Measurements from ENCODE around the gene MAVS.
"Not testable (repeated sequence)": the region's sequence is repeated elsewhere in the genome, so short reads cannot be mapped to it uniquely, and the experiment has no call there.

MAVS gene

DNA sequence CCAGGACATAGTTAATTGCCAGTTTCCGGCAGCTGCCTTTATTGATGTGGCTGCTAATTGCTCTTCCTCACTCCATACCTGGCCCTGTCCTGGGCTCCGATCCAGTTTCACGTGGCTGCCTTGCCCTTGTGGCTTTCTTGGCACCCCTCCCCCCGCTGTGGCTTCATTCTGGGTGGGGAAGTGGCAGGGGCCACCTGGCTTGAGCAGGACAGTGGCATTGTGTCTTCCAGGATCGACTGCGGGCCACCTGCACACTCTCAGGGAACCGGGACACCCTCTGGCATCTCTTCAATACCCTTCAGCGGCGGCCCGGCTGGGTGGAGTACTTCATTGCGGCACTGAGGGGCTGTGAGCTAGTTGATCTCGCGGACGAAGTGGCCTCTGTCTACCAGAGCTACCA, 10.8 kb downstream of the MAVS start:
- no peak for DNase-seq

DNA sequence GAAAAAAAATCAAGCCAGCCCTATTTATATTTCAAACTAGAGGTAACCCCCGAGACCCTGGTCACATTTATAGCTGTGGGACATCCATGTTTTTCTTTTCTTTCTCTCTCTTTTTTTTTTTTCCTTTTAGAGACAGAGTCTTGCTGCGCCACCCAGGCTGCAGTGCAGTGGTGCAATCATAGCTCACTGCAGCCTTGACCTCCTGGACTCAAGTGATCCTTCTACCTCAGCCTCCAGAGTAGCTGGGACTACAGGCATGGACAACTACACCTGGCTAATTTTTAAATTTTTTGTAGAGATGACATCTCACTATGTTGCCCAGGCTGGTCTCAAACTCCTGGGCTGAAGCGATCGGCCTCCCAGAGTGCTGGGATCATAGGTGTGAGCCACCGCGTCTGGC, 12.1 kb downstream of the MAVS start:
- no peak for DNase-seq

DNA sequence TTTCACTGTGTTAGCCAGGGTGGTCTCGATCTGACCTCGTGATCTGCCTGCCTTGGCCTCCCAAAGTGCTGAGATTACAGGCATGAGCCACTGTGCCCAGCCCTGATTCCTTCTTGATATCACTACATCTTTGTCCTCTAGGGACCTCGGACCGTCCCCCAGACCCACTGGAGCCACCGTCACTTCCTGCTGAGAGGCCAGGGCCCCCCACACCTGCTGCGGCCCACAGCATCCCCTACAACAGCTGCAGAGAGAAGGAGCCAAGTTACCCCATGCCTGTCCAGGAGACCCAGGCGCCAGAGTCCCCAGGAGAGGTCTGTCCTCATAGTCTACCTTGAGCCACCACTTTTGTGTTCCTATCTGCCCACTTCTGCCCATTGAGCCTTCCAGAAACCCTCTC, 14.6 kb downstream of the MAVS start:
- DNase-seq: no peak

DNA sequence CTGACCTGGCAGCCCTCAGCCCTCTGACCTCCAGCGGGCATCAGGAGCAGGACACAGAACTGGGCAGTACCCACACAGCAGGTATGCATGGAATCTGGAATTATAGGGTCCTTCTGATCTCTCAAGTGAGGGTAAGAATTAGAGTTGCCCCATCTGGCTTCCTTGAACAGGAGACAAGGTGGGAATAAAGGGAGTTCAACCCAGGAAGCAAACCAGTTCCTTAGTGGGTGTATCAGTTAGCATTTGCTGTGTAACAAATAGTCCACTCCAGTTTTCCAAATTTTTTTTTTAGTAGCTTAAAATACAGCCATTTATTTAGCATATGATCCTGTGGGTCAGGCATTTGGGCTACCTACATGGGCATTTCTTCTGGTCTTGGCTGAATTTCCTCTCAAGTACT, 15.7 kb downstream of the MAVS start:
- no peak for DNase-seq

DNA sequence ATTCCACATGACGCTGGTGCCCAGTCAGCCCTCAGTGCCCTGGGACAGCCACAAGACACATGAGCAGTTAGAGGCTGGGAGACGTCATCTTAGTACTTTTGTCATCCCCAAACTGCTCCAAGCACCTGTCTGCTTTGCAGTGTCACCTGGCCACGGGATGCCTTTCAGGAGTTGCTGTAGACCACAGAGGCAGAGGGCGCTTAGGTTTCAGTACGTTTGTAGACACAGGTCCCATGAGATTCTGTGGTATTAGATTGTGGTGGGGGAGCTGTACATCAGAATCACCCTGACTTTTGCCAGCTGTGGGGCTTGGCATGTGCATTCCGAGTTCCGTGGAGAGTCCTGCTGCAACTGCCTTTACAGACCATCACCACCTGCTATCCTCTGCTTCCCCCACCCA, 16.7 kb downstream of the MAVS start:
- DNase-seq: no peak

DNA sequence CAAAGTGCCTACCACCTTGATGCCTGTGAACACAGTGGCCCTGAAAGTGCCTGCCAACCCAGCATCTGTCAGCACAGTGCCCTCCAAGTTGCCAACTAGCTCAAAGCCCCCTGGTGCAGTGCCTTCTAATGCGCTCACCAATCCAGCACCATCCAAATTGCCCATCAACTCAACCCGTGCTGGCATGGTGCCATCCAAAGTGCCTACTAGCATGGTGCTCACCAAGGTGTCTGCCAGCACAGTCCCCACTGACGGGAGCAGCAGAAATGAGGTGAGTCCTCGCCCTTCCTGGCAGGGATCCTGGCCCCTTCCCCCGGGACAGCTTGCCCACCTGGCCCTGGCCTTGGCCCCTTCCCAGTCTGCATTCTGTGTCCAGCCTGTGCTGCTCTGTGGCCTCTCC, 17.9 kb downstream of the MAVS start:
- DNase-seq: no peak

DNA sequence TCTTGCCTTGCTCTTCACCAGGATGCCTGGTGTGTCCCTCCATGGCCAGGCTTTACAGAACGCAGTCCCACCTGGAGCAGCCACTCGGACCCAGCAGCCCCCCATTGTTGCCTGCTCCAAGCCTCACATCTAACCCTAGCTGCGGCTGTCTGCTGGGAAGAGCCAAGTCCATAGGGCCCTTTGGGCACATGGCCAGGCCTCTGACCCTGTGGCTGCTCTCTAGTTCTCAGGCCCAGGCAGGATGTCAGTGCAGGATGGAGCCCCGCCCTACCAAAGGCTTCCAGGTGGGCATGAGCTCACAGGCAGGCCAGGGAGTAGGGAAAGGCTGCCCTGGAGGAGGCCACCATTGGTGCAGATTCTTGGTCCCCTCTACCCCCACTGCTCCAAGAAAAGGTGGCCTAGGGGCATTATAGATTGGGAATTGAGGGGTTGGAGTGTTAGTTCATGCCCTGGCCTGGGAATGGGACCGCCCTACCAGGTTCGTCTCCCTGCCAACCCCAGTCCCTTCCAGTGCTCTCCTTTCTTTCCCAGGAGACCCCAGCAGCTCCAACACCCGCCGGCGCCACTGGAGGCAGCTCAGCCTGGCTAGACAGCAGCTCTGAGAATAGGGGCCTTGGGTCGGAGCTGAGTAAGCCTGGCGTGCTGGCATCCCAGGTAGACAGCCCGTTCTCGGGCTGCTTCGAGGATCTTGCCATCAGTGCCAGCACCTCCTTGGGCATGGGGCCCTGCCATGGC, 18.7 kb downstream of the MAVS start:
- DNase-seq: no peak

DNA sequence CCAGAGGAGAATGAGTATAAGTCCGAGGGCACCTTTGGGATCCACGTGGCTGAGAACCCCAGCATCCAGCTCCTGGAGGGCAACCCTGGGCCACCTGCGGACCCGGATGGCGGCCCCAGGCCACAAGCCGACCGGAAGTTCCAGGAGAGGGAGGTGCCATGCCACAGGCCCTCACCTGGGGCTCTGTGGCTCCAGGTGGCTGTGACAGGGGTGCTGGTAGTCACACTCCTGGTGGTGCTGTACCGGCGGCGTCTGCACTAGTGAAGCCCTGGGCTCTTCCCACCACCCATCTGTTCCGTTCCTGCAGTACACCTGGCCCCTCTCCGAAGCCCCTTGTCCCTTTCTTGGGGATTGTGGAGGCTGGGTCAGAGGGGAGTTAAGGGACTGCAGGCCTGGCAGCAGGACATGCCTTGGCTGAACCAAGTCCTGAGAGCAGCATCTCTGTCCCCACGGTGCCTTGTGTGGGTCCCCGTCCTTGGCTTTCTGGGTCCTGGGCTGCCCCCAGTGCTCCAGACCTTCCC, 19.3 kb downstream of the MAVS start:
- no peak for DNase-seq

DNA sequence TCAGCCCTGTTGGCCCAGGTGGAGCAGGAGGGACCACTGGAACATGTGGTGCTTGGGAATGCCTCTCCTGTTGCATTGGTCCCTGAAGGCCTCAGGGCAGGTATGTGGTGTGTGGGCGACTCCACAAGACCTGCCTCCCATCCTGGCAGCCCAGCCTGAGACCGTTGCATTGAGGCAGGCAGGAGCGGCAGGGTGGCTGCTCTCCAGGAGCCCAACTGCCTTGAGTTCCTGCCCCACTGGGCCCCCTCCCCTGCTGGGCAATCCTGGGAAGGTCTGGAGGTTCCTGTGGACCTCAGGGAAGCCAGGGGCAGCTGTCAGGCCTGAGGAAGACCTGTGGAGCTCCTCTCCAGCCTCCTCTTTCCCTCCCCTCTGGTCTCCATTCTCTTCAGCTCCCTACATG, 19.8 kb downstream of the MAVS start:
- no peak for DNase-seq

DNA sequence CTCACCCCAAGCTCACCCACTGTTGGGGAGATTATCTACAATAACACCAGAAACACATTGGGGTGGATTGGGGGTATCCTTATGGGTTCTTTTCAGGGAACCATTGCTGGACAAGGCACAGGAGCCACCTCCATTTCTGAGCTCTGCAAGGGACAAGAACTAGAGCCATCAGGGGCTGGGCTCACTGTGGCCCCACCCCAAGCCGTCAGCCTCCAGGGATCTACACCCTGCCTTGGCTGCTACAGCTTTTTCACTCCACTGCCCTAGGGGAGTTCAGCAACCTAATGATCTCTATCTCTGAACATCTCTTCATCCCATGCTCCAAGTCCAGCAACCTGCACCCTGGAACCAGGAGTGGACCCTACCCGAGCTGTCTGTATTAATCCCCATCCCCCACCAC, 21.2 kb downstream of the MAVS start:
- no peak for DNase-seq

DNA sequence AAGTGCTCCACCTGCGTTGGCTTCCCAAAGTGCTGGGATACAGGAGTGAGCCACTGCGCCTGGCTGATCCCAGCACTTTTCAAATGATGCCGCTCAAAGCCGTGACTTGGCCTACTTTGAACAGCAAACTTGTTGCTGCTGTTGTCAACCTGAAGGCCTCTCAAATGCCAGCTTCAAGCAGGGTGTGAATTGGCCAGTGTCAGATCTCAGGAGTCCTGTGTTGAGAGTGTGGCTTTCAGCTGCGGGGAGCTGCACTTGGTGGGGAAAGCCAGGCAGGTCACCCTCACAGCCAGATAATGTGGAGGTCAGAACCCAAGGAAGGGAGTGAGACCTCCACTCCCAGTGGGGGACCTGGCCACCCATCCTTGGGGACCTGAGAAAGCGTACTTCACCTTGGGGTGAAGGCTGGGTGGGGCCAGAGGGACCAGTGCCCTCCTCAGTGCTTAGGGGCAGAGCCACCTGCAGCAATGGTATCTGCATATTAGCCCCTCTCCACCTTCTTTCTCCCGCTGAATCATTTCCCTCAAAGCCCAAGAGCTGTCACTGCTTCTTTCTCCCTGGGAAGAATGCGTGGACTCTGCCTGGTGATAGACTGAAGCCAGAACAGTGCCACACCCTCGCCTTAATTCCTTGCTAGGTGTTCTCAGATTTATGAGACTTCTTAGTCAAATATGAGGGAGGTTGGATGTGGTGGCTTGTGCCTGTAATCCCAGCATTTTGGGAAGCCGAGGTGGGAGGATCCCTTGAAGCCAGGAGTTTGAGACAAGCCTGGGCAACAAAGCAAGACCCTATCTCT, 23.4 kb downstream of the MAVS start:
- DNase-seq: no peak

DNA sequence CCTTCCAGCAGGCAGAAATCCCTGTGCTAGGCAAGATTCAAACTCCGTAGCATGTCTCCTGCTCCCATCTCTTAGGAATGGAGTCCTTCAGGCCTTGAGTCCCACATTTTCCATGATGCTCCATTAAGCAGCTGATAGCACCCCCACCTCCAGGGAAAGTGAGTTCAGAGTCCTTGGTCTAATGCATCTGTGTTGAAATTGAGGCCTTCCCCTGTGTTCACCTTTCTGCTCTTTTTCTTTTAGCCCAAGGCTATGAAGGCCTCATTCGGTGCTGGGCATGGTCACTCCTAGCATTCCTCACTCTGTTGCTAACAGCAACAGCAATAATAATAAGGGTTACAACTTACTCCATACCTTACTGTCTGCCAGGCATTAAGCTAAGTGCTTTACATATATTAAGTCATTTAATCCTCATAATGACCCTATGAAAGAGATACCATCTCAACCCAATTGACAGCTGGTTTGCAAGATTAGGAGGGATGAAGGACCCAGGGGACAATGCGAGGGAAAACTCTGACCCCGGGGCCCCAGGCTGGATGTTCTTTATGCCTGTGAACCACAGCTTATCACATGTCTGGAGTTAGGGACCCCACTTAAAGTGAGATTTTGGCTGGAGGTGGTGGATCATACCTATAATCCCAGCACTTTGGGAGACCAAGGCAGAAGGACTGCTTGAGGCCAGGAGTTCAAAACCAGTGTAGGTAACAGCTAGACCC, 25.1 kb downstream of the MAVS start:
- DNase-seq: no peak

DNA sequence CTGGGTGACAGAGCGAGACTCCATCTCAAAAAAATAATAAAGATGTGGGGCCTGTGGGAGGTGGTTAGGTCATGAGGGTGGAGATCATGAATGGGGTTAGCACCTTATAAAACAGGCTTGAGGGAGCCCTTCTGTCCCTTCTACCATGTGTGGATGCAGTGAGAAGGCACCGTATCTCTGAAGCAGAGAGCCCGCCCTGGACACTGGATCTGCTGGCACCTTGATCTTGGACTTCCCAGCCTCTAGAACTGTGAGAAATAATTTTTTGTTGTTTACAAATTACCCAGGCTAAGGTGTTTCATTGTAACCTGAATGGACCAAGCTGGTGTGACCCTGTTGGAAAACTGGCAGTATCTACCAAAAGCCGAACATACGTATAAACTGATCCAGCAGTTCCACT, 26.9 kb downstream of the MAVS start:
- no peak for DNase-seq

DNA sequence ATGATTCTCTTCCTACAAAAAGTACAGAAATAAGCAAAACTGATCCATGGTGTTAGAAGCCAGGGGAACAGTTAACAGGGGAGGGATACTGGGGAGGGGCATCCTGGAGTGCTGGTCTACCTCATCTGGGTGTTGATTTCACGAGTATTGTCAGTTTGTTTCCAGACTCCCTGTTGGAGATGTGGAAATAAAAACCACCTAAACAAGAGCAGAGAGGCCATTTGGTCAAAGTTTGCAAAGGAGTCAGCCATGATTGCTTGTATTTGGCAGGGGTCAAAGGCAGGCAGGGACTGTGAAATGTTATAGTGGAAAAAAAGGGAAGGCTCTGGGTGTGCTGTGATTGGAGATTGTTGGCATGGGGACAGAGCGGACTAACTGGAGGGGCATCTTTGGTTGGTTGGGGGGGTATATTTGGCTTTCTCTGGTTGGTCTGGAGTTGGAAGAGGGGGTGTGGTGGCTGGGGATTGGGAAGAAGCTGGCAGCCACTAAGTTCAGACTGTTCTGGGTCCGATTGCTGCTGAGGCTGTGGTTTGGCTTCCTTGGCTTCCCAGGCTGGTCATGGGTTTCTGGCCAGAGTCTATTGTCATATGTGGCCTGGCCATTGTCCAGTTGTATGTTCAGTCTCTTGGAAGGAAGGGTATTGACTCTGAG, 27.7 kb downstream of the MAVS start:
- no peak for DNase-seq

DNA sequence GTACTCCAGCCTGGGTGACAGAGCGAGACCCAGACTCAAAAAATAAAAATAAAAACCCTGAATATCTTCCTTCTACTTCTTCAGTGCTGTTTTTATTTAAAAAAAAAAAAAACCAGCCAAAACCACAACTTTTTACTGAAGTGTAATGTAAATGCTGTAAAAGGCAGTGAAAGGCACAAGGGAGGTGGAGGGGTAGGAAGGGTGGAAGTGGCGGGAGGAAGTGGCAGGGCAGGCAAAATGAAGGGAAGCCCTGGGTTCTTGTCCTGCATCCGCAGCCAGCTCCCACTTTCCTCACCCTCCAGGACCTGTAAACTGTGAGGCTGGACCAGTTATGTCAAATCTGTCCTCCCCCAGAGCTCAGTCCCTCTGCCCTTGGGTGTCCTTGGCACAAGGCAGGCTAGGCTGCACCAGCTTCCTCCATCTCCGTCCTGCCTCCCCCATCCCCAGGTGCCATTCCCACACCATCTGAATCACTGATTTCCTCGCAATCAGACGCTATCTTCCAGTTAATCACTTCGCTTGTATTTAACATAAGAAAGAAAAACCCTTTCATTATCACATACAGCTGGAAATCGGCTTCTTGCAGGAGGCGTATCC, 28.8 kb downstream of the MAVS start:
- DNase-seq: no peak

DNA sequence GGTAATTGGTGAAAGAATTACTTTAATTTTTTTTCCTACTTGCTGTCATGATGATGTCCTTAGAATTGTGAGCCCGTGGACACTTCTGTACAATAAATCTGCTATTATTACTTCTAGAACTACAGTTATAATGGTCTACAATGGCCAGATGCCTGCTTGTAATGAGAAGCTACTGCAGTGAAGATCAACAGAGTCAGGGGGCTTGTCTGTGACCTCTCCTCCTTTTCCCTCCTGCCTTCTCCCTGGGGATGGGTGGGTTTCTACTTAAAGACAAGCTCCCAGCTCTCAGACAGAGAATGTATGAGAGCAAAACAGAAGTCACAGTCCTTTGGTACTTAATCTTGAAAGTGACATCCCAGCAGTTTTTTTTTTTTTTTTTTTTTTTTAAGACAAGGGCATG, 29.4 kb downstream of the MAVS start:
- DNase-seq: no peak

DNA sequence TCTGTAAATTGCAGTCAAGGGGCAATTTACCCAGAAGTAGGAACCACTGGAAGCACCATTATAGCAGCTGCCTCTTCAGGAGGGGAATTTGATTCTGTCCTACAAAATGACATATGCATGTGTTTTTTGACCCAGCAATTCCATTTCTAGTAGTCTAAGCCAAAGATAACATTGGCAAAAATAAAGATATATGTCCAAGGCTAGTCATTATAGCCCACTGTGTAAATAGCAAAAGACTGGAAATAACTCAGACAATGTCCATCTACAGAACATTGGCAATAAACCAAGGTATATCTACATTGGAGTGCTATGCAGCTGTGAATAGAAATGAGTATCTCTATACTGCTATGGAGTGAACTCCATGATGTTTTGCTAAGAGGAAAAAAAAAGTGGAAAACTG, 30.0 kb downstream of the MAVS start:
- DNase-seq: no peak

DNA sequence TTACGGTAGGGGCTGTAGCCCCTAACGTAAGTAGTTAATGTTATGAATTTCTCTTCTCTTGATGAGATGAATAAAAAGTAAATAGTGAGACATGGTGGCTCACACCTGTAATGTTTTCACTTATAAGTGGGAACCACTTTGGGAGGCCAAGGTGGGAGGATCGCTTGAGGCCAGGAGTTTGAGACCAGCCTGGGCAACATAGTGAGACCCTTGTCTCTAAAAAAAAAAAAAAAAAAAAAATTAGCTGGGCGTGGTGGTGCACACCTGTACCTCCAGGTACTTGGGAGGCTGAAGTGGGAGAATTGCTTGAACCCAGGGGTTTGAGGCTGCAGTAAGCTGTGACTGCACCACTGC, 32.3 kb downstream of the MAVS start:
- not testable (repeated sequence) for DNase-seq

DNA sequence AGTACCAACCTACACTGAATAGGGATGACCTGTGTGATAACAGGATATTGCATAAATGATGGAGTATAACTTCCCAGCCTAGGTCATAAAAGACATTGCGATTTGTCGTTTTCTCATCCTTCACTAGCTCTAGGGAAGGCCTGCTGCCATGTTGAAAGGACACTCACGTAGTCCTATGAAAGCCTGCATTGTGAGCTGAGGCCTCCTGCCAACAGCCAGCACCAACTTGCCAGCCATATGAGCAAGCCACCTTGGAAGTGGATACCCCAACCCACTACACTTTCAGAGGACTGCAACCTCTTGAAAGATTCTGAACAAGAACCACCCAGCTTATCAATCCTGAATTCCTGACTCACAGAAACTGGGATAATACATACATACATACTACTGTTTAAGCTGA, 39.1 kb downstream of the MAVS start:
- DNase-seq: no peak

DNA sequence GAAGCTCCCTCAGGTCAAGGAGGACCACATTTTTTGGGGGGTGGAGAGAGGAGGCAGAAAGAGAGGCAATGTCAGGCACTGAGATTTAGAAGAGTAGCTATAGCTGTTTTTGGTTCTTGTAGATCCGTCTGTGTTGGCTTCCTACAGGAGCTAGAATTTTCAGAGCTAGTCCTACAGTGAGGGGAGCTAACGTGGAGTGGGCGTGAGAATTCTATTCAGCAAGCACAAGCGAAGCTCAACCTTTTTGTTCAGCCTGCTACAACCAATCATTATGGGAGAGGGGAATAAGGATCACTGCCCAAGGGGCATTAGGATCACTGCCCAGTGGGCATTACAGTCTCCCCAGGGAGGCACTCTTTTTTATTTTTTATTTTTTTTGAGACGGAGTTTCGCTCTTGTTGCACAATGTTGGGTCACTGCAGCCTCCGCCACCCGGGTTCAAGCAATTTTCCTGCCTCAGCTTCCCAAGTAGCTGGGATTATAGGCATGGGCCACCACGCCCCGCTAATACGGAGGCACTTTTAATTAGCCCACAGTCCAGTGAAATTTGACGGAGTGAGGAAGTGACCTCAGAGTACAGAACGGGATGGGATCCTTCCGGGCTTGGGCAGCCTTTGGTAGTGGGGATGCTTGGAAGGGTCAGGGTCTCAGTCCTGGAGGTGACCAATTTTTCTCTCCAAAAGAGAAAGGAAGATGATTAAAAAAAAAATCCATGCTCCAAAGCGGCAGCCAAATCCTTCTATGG, 41.4 kb downstream of the MAVS start:
- peak; percentile 43 for DNase-seq

DNA sequence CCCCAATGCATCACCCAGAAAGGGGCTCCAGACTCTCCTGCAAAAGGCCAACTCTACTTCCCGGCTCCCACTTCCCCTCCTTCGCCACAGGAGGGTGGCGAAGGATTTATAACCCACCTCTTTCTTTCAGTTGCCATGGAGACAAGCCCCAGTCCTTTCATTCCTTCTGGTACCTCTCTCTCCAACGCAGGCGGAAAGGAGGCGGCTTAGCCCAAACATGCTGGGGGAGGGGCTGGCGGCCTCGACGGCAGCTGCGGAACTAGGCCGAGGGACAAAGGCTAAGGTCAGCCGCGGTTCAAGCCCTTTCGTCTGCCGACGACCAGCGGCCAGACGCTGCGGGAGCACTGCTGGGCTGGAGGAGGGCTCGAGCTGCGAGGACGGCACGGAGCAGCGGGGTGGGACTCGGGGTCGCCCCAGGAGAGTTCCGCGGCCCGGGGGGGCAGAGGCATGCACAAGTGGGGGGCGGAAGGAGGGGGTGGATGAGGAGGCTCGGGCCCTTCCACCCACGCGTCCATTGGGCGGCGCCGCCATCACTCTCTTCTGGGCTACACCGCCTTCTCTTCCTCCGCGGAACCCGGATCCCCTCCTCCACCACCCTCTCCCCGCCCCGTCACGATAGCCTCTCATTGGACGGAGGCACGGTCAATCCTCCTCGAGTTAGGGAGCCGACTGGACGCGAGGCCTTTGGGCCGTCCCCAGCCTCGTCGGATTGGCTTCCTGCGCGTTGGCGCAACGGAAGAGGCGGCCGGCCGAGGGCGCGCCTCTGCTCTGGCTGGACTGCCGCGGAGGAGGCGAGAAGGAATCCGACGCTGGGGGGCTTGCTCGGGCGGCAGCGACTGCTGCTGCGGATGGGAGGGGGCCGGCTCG, 42.2 kb downstream of the MAVS start, which contains the start of gene PANK2:
Gene PANK2, plus strand, starts transcription at position 766 of the 867 bp plus-strand sequence.
- peak; percentile 100 for DNase-seq
